Right forelimb (tissue), 1 donor: Measurements from ENCODE around the gene CRACDL.

ENCODE experiments used
- DNase-seq: peaks from one replicate; pipeline ENCODE4 v3.0.0-alpha.2; 2018

The CRACDL gene

DNA sequence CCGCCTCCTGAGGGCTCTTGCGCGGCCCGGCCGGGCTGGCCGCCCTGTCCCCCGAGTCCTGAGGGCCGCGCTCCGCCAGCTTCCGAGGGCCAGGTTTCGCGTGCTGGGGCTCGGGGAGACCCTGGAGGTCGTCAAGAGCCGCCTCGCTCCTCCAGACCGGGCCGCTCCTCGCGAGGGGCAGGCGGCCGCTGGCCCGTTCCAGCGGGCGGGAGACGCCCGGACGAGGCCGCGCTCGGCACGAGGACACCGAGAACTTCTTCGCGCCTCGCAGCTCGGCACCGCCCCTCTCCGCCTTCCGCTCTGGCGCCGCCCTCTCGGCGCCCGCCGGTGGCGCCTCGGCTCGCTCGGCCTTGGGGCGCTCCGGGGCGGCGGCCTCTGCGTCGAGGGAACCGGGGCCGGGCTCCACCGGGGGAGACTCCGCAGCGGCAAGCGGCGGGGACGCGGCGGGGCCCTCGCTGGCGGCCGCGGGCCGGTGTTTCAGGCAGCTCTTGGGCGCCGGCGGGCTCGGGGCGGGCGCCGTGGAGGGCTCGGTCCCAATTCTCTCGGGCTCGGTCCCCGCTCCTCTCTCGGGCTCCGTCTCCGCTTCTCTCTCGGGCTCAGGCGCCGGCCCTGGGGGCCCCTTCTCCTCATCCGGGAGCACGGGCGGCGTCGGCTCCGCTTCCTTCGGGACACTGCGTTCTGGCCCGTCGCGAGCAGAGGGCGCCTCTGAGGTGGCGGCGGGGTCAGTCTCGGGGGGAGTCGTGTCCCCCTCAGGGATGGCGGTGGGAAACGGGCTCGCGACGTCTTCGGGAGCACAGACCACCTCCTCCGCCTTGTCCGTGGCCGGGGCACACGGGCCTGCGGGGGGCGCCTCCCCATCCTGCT lies 113.5 kb downstream of the CRACDL start:
- peak; percentile 76 for DNase-seq

DNA sequence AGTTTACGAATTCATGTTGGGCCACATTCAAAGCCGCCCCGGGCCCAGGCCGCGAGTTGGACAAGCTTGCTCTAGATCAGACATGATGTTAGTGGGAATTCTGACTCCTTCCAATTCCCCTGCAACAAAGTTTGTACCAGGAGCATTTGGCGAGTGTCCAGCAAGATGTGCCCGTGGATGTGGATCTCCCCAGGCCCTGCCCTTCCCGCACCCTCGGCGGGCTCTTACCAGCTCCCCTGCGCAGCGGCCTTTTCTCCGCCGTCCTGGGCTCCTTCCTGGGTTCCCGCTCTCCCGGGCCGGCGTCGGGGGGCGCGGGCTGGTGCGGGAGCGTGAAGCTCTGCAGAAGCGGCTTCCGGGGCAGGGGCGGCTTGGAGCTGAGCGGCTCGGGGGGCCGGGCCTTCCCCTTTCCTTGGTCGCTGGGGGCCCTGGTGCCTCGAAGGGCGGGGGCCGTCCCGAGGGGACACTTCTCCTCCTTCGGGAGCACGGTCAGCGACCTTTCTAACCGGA lies 114.3 kb downstream of the CRACDL start:
- no peak for DNase-seq

DNA sequence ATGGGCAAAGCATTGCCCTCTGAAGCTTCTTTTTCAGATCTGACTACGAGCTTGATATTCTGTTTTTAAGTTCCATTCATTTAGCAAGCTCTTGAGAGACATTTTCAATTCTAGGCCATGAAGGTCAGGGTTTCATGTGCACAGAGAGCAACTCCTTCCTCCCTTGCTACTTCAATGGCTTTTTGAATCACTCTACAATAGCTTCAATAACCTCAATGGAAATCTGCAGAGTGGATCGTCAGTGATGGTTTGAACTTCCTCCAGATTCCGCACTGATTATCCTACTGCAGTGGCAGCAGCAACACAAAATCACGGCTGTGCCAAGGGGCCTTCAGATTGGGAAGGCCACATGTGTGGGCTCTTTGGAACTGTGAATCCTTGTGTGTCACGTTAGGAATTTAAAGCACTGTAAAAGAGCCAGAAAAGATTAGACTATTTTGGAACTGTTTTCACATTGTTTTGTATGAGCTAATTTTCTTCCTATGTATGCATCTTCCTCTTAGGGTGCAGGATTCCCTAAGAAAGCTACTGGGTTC lies 116.7 kb downstream of the CRACDL start:
- DNase-seq = no peak

DNA sequence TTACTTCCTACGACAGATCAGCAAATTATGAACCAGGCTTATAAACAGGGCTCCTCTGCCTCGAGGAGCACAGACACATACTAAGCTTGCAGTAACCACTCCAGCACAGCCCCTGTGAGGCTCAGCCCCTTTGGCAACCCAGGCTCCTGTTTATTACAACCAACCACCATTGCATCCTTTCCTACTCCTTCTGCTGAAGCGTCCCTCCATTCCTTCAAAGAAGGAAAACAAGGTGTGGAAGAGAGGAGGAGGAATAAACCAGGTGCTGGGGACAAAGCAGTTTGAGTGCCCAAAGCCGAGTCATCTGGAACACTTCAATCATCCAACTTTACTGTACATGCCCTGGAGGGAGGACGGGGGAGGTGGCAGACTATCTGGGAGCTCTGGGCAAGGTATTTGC lies 117.9 kb downstream of the CRACDL start:
- no peak for DNase-seq

DNA sequence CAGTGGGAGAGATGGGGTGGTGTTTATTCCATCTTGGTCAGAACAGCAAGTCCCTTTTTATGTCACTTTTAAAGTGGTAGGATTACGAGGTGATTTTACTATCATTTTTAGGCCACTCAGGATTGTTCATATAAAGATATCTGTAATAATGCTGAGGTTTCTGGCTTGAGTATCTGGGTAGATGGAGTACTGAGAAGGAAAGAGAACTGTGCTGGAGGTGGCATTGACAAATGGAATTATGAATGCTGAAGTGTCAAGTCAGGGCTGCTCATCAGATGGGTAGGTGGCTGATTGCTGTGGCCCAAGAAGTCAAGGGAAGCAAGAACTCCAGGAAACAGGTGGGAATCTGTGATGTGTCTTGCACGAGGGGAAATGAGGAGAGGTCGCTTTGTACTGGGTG lies 119.7 kb downstream of the CRACDL start:
- DNase-seq = no peak

DNA sequence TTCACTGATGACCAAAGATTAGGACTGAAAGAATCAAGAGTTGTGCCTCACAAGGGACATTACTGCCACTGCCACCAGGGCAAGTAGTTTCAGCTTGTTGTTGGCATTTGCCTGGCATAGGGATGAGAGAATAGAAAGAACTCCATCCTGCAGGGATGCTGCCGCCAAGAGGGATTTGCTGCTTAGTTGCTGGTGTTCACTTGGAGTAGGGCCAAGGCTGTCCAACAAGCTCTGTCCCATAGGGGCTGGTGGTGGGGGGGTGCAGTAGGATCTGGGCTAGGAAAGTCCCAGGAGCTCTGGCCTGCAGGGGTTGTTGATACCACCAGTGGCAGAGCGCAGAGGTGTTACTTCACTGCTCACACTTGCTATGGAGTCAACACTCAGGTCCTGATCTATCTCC lies 120.2 kb downstream of the CRACDL start:
- DNase-seq = no peak

DNA sequence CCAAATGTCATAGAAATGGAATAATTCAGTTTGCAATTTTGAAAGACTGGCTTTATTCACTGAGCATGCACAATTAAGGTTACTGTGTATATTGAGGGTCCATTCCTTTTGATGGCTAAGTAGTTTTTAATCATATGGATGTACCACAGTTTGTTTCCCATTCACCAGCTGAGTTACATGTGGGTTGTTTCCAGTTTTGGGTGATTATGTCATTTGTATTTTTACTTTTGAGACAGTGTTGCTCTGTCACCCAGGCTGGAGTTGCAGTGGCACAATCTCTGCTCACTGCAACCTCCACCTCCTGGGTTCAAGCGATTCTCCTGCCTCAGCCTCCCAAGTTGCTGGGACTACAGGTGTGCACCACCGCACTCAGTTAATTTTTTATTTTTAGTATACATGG lies 124.3 kb downstream of the CRACDL start:
- no peak for DNase-seq

DNA sequence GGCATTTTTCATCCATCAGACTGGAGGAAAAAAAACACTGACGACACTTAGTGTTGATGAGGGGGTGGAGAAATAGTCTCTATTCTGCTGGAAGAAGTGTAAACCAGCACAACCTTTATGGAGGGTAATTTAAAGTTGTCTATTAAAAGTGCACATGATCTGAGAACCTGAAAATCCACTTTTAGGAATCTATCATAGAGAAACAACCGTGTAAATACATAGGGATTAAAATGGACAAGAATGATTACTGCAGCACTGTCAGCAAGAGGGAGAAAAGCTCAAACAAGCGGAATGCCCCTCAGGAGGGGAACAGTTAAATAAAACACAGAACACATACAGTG lies 125.5 kb downstream of the CRACDL start:
- no peak for DNase-seq

DNA sequence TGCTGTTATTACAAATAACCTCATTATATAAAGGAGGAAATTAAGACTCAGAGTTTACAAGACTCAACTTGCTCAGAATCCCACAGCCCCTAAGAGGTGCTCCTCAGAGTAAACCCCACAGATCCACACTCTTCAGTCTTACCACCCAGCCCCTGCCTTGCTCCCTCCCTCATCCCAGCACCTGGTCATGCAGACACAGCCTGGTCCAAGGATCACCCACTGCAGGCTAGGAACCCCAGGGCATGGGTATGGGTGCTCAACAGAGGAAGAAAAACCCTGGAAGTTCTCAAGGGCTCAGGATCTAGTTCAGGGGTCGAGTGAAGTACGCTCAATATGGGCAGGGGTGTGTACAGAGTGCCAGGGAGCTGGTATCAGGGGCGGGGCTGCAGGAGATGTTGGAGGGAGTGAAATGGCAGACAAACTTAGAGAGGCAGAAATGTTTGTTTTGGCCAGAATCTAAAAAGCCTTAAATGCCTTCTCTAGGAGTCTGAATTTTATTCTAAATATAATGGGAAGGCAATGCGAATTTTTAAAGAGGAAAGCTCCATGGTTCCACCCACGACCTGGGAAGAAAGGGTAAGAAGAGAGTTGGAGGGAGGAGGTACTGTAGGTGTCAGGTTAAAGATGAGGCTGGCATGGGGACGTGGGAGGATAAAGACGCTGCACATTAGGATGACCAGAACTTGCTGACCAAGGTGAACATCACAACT lies 126.0 kb downstream of the CRACDL start:
- no peak for DNase-seq

DNA sequence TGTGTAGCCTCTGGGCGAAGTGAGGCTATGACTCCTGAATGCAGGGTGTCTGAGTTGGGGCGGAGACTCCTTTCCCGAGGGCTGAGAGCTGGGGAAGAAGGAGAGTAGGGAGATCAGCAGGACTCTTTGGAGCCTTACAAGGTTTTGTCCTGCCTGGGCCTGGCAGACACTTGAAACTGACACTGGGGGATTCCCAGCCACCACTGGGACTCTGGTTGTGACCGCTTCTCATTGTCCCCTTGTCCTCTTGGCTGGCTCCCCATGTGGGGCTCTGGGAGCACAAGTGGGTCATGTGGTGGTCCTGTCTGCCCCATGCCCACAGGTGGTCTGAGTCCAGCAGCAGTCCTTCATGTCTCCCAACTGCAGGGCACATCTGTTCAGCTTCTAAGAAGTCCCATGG lies 126.9 kb downstream of the CRACDL start:
- DNase-seq = no peak

DNA sequence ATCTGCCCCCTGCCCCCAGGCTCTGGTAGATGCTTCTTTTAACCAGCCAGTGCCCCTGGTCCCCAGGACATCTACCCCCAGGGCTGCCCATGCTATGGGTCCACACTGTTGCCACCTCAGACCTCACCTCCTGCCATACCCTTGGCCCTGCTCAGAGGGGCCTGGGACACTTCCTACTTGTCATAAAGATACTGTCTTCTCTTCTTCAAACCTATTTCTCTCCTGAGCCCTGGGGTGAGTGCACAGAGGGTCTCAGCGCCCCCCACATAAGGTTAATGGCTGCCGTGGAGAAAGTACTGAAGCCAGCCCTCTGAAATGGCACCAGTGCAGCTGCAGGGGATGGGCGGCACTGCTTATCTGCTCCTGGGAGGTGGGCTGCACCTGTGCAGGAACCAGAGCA lies 127.5 kb downstream of the CRACDL start:
- no peak for DNase-seq

DNA sequence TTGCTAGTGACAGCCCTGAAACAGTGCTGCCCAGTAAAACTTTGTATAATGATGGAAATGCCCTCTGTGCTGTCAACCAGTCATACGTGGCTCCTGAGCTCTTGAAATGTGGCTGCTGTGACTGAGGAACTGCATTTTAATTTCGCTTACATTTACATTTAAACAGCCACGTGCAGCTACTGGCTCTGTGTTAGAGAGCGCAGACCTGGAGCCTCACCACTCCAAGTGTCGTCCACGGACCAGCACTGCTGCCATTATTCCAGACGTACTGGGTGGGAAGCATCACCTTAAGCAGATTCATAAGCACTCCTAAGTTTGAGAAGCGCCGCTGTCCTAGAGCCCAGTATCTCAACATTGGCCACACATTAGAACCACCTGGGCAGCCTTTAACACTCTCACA lies 128.1 kb downstream of the CRACDL start:
- no peak for DNase-seq

DNA sequence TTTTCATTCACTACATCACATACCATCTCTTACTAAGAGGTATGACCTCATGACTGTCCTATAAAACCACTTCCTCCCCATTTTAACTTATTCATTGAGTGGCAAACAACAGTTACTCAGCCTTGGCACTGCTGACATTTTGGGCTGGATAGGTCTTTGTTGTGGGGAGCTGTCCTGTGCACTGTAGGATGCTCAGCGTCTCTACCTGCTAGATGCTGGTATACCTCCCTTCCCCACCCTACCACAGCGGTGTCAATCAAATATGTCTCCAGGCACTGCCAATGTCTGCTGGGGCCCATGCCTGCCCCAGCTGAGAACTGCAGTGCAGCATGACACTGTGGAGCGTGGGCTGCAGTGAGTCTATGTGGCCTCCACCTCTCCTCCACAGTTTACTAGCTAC lies 128.8 kb downstream of the CRACDL start:
- no peak for DNase-seq

DNA sequence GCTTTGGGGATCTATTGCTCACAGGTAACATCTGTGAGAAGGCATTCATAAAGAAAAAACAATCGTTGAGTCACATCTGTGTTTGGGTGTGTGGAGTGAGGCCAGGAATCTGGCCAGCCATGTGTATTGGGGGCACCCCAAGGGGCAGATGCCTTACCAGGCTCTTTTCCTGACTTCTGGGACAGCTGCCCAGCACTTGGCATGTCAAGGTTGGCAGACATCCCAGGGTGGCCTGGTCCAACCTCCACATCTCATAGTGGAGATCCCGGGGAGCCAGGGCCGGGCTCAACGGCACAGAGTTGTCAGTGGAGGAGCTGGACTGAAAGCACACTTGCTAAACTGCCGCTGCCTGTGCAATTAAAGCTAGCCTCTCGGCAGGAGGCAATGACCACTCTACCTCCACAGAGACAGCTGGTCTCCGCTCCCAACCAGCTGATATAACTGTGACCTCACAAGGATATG lies 129.8 kb downstream of the CRACDL start:
- DNase-seq = peak; percentile 80

DNA sequence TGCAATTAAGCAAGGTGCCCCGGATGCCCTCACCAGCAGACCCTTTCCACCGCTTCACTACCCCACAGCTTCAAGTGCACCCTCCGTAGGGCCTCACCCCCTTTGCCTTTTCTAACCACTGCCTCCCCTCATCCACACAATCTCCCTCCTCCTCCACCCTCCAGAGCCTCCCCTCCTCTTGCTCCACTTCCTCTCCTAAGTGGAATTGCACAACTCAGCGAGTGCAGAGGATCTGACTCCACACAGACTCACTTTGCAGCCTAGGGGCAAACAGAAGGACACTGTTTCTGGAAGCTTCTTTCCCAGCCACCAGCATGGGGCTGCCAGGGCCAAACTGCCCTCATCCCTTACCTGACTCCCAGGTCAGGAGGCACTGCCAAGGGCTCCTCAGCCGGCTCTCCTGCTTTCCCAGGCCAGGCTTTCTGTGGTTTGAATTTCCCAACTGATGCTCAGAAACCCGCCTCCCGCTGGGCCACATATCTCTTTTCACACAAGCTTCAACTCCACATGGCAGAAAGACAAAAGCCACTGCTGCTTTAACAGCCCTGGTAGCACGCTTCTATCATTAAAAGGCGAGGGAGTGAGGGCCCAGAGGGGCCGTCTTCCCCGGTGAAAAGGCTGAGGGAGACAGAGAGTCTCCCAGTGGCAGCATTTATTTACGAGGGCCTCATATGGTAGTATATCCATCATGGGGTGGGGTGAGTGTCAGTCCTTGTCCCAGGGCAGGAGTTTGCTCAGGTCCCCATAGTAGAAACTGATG lies 130.4 kb downstream of the CRACDL start:
- no peak for DNase-seq

DNA sequence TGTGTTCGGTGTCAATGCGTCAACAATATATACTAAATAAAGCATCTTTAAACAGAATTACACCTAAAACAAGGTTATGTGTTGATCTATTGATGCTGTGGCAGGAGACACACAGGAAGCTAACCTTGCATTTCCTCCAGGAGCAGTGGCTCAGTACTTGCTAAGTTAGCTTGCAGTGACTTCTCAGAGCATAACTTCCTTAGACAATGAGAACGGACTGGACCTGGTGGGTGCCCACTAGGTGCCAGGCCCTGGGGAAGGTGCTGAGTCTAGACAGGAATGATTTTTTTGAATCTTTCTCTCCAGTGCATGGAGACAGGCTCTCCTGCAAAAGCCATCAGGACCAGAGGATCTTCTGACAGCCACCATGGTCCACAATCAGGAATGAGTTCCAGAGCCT lies 131.3 kb downstream of the CRACDL start:
- no peak for DNase-seq

DNA sequence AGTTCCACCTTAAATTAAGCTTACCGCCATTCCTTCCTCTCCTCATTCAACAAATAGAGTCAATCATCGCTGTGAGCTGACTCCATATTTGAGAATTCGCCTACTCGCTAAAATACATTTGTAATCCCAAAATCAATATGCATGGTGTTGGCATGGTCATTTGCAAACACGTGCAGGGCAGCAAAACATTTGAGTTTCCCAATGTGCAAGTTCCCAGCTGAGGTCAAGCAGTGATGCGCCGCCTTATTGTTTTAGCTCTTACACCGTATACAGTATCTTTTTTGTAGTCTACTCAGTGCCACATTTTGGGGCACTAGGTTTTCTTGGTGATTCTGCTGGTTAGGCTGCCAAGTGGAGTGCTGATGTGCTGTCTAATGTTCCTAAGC lies 131.8 kb downstream of the CRACDL start:
- no peak for DNase-seq

DNA sequence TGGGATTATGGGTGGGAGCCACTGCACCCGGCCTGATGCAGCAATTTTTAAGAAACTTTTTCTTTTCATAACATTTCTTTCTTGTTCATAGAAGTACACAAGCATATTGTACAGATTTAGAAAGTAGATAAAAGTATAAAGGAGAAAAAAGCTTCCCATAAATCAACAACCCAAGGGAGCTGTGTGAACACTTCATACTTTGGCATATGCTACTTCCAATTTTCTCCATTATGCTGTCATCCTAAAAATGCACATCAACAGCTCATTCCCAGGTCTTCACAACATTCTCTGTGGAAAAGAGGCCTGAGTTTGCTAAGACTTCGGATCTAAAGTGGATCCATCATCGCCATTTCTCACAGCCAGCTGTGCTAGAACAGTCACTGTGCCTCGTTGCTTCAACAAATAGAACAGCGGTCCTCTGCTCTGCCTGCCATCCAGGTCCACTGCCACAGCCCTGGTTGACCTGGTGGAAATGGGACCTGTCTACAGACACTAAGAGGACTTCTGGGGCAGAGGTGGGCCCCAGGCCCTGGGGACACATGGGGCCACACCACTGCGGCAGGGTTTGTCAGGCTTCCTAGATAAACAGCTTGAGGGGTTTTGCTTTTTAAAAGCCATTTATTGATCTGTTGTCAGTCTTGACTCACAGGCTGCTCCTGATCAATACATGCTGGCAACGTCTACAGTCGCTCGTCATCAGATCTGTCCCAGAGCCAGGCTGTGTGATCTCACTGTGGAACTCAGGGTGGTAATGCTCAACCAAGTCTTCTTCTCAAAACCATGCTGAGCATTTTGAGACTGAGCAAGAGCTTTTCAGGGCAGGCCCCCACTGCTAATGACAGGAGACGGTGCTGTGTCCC lies 132.4 kb downstream of the CRACDL start:
- no peak for DNase-seq

DNA sequence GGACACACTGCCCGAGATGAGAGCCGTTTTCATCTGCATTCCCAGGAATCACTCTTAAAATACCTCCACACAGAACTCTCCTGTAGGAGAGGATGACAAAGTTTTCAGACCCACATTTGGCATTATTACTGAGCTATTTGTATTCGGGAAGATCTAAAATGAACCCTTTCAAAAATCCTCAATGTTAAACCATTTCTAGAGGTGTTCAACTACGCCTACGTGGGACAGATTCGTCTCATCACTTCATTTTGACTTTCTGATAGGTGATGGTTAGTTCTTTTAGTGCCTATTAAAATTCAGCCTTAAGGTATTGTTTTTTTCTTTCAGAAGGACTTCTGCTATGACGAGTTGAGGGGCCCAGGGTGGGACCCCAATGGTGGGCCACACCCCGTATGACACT lies 133.7 kb downstream of the CRACDL start:
- DNase-seq = no peak

DNA sequence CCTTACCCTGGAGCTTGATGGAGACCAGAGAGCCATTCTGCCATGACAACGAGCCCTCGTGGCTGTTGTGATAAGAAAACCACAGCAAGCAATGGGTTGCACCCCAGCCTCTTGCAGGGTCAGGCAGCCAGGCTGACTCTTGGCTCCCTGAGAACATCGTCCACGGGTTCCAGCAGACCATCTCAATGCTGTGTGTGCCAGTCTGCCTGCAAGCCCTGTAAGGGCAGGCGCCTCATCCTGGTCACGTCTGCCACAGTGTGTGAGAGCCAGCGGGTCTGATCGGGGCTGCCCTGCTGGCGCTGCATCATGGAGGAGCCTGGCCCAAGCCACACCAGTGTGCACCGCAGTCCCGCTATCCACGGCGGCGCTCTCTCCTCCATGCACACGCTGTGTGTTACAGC lies 134.1 kb downstream of the CRACDL start:
- no peak for DNase-seq

DNA sequence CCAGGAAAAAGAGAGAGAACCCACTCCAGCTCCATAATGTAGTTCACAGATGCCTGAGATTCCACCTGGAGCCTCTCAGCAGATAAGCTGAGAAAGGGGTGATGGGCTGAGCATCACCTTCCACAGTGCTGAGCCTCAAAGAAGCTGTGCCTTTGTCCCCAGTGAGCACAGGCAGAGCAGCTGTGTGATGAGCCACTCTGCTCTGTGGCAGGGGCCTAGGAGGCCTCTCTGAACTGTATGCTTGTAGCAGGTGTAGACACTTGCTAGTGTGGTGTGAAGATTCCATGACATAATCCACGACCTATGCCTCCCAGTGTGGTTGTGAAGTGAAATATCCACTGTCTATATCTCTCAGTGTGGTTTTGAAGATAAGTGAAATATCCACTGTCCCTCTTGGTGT lies 134.7 kb downstream of the CRACDL start:
- no peak for DNase-seq

DNA sequence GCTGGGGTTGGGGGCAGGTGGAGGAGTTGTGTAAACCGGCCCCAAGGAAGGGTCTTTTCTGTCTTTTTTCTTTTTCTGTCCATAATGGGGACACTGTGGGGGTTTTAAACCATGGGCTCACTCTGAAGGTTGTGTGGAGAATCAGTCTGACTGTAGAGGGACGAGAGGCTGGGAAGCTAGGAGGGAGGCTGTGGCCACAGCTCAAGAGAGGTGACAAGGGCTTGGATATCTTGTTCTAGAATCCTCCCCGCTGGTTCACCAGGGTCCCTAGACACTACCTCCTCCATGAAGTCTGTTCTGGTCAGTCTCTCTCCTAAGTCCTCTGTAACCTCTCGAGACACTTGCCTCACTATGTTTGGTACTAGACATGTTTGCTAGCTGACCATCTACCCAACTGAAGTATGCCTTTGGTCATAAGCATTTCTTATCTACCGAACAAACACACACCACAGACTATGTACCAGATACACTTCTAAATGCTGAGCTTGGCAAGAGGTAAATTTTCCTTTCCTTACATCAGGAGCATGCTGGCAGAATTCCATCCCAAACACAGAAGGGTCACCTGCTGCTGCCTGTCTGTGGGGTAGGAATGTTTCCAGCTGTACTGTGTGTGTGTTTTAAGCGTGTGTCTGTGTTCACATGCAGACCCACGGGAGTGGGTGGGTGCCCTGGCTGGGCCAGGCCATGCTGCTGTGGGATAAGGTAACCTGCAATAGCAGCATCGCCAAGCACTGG lies 135.5 kb downstream of the CRACDL start:
- DNase-seq = no peak
